WTC11 (cell line): ENCODE data around the gene GRID2. TPM values are rescaled to one million over a fixed set of nuclear protein-coding genes. Genes with fewer than 3 reads are reported as not detected.

Source experiments
- ATAC-seq: fragments of 200-7000 bp; cut with Tn5 transposase; 2 replicates; pipeline ENCODE4 v1.10.0; 2021; ENCODE audit warnings: mild to moderate bottlenecking, moderate library complexity
- CTCF ChIA-PET: fragments of 300-600 bp; sonication (Branson Sonifier 250); formaldehyde crosslinking; loops from one replicate; lab custom pipeline; 2021; ENCODE audit warnings: antibody characterized with exemption; lab: Charles Lee
- POLR2A ChIA-PET: fragments of 350-600 bp; sonication (Branson Sonifier 250); formaldehyde crosslinking; loops from one replicate; lab custom pipeline; 2021; ENCODE audit warnings: antibody characterized with exemption; lab: Charles Lee
- DNase-seq: peaks from one replicate; pipeline ENCODE4 v3.0.0; 2021; ENCODE audit warnings: low spot score
- H3K27ac Mint-ChIP-seq: 2 replicates; pipeline ENCODE4 v1.8.0; 2021; ENCODE audit warnings: mixed read lengths
- H3K27me3 Mint-ChIP-seq: 2 replicates; pipeline ENCODE4 v1.8.0; 2021; ENCODE audit warnings: low read depth, mild to moderate bottlenecking, moderate library complexity, mixed read lengths
- H3K36me3 Mint-ChIP-seq: 2 replicates; pipeline ENCODE4 v1.8.0; 2021; ENCODE audit warnings: mixed read lengths
- H3K4me1 Mint-ChIP-seq: 2 replicates; pipeline ENCODE4 v1.8.0; 2022; ENCODE audit warnings: mixed read lengths
- H3K4me3 Mint-ChIP-seq: 2 replicates; pipeline ENCODE4 v1.8.0; 2021; ENCODE audit warnings: mild to moderate bottlenecking, moderate library complexity, mixed read lengths
- H3K9me3 Mint-ChIP-seq: 2 replicates; pipeline ENCODE4 v1.8.0; 2021; ENCODE audit warnings: mixed read lengths
- ETV6 ChIP-seq: sonication (generic); formaldehyde crosslinking; IDR thresholded peaks from 2 replicates; pipeline ENCODE4 v1.8.1; 2022; ENCODE audit warnings: mild to moderate bottlenecking, missing genetic modification reagents
- FOXK1 ChIP-seq: sonication (generic); formaldehyde crosslinking; IDR thresholded peaks from 2 replicates; pipeline ENCODE4 v1.8.0; 2022; ENCODE audit warnings: mild to moderate bottlenecking, moderate library complexity, missing genetic modification reagents
- GABPB1 ChIP-seq: sonication (generic); formaldehyde crosslinking; IDR thresholded peaks from 2 replicates; pipeline ENCODE4 v1.8.1; 2023; ENCODE audit warnings: mild to moderate bottlenecking, missing genetic modification reagents
- GRHL2 ChIP-seq: fragments of 250-450 bp; sonication (Bioruptor Pico); IDR thresholded peaks from 2 replicates; pipeline ENCODE4 v1.8.0; 2022; ENCODE audit warnings: mild to moderate bottlenecking, moderate library complexity; ENCODE audit not compliant: insufficient replicate concordance, severe bottlenecking
- HMGXB4 ChIP-seq: sonication (generic); formaldehyde crosslinking; IDR thresholded peaks from 2 replicates; pipeline ENCODE4 v1.8.1; 2023; ENCODE audit warnings: mild to moderate bottlenecking, moderate library complexity, missing genetic modification reagents
- IRF1 ChIP-seq: sonication (generic); formaldehyde crosslinking; IDR thresholded peaks from 2 replicates; pipeline ENCODE4 v1.8.0; 2023; ENCODE audit warnings: missing genetic modification reagents
- JAZF1 ChIP-seq: fragments of 250-450 bp; sonication (Bioruptor Pico); IDR thresholded peaks from 2 replicates; pipeline ENCODE4 v1.9.0; 2021; ENCODE audit warnings: moderate library complexity, mild to moderate bottlenecking, inconsistent platforms
- JUN ChIP-seq: sonication (generic); formaldehyde crosslinking; IDR thresholded peaks from 2 replicates; pipeline ENCODE4 v1.8.0; 2023; ENCODE audit warnings: mild to moderate bottlenecking, missing genetic modification reagents
- NFE2L1 ChIP-seq: sonication (generic); formaldehyde crosslinking; IDR thresholded peaks from 2 replicates; pipeline ENCODE4 v1.8.1; 2023; ENCODE audit warnings: missing genetic modification reagents
- SMAD3 ChIP-seq: sonication (generic); formaldehyde crosslinking; IDR thresholded peaks from 2 replicates; pipeline ENCODE4 v1.8.0; 2022; ENCODE audit warnings: missing genetic modification reagents, mild to moderate bottlenecking, borderline replicate concordance
- SP1 ChIP-seq: sonication (generic); formaldehyde crosslinking; conservative IDR thresholded peaks from 2 replicates; pipeline ENCODE4 v1.8.1; 2022; ENCODE audit warnings: missing genetic modification reagents
- TEAD1 ChIP-seq: sonication (generic); formaldehyde crosslinking; IDR thresholded peaks from 2 replicates; pipeline ENCODE4 v1.8.0; 2022; ENCODE audit warnings: mild to moderate bottlenecking, missing genetic modification reagents
- ZNF396 ChIP-seq: fragments of 250-450 bp; sonication (Bioruptor Pico); IDR thresholded peaks from 2 replicates; pipeline ENCODE4 v1.8.0; 2021; ENCODE audit warnings: mild to moderate bottlenecking, moderate library complexity, borderline replicate concordance
- ZSCAN18 ChIP-seq: fragments of 250-450 bp; sonication (Bioruptor Pico); IDR thresholded peaks from 2 replicates; pipeline ENCODE4 v2.1.2; 2022; ENCODE audit warnings: mild to moderate bottlenecking, moderate library complexity
- total RNA-seq: library from RNA; stranded (reverse); gene quantifications from 3 replicates; pipeline ENCODE4 v1.2.3, GENCODE V29; 2021
- TF ChIP-seq, protein P1 (sequence below): sonication (generic); formaldehyde crosslinking; IDR thresholded peaks from 2 replicates; pipeline ENCODE4 v1.8.1; 2022; ENCODE audit warnings: low read depth, mild to moderate bottlenecking, moderate library complexity, missing genetic modification reagents, borderline replicate concordance
- TF ChIP-seq, protein P2 (sequence below): sonication (generic); formaldehyde crosslinking; IDR thresholded peaks from 2 replicates; pipeline ENCODE4 v1.8.1; 2023; ENCODE audit warnings: mild to moderate bottlenecking, missing genetic modification reagents, borderline replicate concordance
- TF ChIP-seq, protein P3 (sequence below): sonication (generic); formaldehyde crosslinking; IDR thresholded peaks from 2 replicates; pipeline ENCODE4 v1.8.0; 2022; ENCODE audit warnings: mild to moderate bottlenecking, missing genetic modification reagents
- TF ChIP-seq, protein P4 (sequence below): sonication (generic); formaldehyde crosslinking; IDR thresholded peaks from 2 replicates; pipeline ENCODE4 v1.8.0; 2022; ENCODE audit warnings: mild to moderate bottlenecking, missing genetic modification reagents
- TF ChIP-seq, protein P5 (sequence below): fragments of 250-450 bp; sonication (Bioruptor Pico); IDR thresholded peaks from 2 replicates; pipeline ENCODE4 v1.9.0; 2021; ENCODE audit warnings: mild to moderate bottlenecking
- TF ChIP-seq, protein P6 (sequence below): sonication (generic); formaldehyde crosslinking; IDR thresholded peaks from 2 replicates; pipeline ENCODE4 v1.8.0; 2023; ENCODE audit warnings: missing genetic modification reagents, mild to moderate bottlenecking, borderline replicate concordance

Gene GRID2
- total RNA-seq, 1 experiment from 2014 or later: 26.8 TPM

DNA sequence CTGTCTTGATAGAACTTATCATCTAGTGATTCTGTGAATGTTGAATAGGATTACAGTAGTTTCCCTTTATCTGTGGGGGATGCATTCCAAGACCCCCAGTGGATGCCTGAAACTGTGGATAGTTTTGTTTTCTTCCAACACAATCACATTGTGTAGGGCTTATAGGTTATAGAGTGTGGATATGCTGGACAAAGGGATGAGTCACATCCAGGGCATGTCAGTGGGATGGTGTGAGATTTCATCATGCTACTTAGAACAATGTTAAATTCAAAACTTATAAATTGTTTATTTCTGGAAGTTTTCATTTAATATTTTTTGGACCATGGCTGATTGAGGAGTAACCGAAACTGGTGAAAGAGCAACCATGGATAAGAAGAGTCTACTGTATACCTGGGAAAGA is 1092.5 kb downstream of the GRID2 start:
- no peak for ATAC-seq
- no peak overlapping the region for H3K27ac Mint-ChIP-seq
- DNase-seq: no peak
- no peaks in the 10 kb centered on the region for H3K36me3 Mint-ChIP-seq
- H3K9me3 Mint-ChIP-seq: no peaks in the 10 kb centered on the region
- no peaks in the 10 kb centered on the region for H3K4me1 Mint-ChIP-seq
- ChIA-PET CTCF (no interaction called here), POLR2A (no interaction called here)
- TF ChIP-seq, protein P1, sequence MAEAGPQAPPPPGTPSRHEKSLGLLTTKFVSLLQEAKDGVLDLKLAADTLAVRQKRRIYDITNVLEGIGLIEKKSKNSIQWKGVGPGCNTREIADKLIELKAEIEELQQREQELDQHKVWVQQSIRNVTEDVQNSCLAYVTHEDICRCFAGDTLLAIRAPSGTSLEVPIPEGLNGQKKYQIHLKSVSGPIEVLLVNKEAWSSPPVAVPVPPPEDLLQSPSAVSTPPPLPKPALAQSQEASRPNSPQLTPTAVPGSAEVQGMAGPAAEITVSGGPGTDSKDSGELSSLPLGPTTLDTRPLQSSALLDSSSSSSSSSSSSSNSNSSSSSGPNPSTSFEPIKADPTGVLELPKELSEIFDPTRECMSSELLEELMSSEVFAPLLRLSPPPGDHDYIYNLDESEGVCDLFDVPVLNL (CRISPR knock-in tag): no peak
- TF ChIP-seq, protein P2, sequence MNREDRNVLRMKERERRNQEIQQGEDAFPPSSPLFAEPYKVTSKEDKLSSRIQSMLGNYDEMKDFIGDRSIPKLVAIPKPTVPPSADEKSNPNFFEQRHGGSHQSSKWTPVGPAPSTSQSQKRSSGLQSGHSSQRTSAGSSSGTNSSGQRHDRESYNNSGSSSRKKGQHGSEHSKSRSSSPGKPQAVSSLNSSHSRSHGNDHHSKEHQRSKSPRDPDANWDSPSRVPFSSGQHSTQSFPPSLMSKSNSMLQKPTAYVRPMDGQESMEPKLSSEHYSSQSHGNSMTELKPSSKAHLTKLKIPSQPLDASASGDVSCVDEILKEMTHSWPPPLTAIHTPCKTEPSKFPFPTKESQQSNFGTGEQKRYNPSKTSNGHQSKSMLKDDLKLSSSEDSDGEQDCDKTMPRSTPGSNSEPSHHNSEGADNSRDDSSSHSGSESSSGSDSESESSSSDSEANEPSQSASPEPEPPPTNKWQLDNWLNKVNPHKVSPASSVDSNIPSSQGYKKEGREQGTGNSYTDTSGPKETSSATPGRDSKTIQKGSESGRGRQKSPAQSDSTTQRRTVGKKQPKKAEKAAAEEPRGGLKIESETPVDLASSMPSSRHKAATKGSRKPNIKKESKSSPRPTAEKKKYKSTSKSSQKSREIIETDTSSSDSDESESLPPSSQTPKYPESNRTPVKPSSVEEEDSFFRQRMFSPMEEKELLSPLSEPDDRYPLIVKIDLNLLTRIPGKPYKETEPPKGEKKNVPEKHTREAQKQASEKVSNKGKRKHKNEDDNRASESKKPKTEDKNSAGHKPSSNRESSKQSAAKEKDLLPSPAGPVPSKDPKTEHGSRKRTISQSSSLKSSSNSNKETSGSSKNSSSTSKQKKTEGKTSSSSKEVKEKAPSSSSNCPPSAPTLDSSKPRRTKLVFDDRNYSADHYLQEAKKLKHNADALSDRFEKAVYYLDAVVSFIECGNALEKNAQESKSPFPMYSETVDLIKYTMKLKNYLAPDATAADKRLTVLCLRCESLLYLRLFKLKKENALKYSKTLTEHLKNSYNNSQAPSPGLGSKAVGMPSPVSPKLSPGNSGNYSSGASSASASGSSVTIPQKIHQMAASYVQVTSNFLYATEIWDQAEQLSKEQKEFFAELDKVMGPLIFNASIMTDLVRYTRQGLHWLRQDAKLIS: no peak
- TF ChIP-seq, protein P3, sequence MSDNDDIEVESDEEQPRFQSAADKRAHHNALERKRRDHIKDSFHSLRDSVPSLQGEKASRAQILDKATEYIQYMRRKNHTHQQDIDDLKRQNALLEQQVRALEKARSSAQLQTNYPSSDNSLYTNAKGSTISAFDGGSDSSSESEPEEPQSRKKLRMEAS (CRISPR knock-in tag): no peak
- TF ChIP-seq, protein P4, sequence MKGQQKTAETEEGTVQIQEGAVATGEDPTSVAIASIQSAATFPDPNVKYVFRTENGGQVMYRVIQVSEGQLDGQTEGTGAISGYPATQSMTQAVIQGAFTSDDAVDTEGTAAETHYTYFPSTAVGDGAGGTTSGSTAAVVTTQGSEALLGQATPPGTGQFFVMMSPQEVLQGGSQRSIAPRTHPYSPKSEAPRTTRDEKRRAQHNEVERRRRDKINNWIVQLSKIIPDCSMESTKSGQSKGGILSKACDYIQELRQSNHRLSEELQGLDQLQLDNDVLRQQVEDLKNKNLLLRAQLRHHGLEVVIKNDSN (CRISPR knock-in tag): no peak
- TF ChIP-seq NFE2L1 (CRISPR knock-in tag): no peak
- no peak for TF ChIP-seq JUN
- no peak for TF ChIP-seq FOXK1 (CRISPR knock-in tag)
- TF ChIP-seq ZSCAN18 (CRISPR knock-in tag): no peak
- no peak for TF ChIP-seq GRHL2 (CRISPR knock-in tag)
- TF ChIP-seq, protein P5, sequence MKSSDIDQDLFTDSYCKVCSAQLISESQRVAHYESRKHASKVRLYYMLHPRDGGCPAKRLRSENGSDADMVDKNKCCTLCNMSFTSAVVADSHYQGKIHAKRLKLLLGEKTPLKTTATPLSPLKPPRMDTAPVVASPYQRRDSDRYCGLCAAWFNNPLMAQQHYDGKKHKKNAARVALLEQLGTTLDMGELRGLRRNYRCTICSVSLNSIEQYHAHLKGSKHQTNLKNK: no peak
- TF ChIP-seq IRF1 (CRISPR knock-in tag): no peak
- no peak for TF ChIP-seq GABPB1
- TF ChIP-seq JAZF1 (CRISPR knock-in tag): no peak
- no peak for TF ChIP-seq HMGXB4 (CRISPR knock-in tag)
- H3K4me3 Mint-ChIP-seq: no peak overlapping the region
- no peaks in the 10 kb centered on the region for H3K27me3 Mint-ChIP-seq

DNA sequence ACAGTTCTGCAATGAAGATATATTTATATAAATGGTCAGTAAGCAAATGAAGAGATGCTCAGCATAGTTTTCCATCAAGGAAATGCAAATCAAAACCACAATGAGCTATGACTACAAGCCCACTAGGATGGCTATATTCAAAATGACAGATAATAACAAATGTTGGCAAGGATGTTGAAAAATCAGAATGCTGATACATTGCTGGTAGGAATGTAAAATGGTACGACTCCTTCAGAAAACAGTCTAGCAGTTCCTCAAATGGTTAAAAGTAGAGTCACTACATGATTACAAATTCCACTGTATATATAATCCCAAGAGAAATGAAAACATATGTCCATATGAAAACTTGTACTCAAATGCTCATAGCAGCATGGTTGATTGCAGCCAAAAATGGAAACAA is 1099.8 kb downstream of the GRID2 start:
- Mint-ChIP-seq H3K36me3 (no peaks in the 10 kb centered on the region), H3K27ac (no peak overlapping the region), H3K9me3 (no peaks in the 10 kb centered on the region), H3K4me1 (peaks cover 27% of the 10 kb centered on the region), H3K27me3 (peaks cover 56% of the 10 kb centered on the region), H3K4me3 (no peak overlapping the region)
- DNase-seq (no peak), ATAC-seq (no peak)
- ChIA-PET CTCF (no interaction called here), POLR2A (no interaction called here)
- TF ChIP-seq SMAD3 (CRISPR knock-in tag) (no peak), TEAD1 (CRISPR knock-in tag) (no peak), ETV6 (no peak), ZNF396 (no peak), GRHL2 (CRISPR knock-in tag) (no peak), SP1 (no peak)
- TF ChIP-seq, protein P3 (CRISPR knock-in tag): no peak
- TF ChIP-seq, protein P6, sequence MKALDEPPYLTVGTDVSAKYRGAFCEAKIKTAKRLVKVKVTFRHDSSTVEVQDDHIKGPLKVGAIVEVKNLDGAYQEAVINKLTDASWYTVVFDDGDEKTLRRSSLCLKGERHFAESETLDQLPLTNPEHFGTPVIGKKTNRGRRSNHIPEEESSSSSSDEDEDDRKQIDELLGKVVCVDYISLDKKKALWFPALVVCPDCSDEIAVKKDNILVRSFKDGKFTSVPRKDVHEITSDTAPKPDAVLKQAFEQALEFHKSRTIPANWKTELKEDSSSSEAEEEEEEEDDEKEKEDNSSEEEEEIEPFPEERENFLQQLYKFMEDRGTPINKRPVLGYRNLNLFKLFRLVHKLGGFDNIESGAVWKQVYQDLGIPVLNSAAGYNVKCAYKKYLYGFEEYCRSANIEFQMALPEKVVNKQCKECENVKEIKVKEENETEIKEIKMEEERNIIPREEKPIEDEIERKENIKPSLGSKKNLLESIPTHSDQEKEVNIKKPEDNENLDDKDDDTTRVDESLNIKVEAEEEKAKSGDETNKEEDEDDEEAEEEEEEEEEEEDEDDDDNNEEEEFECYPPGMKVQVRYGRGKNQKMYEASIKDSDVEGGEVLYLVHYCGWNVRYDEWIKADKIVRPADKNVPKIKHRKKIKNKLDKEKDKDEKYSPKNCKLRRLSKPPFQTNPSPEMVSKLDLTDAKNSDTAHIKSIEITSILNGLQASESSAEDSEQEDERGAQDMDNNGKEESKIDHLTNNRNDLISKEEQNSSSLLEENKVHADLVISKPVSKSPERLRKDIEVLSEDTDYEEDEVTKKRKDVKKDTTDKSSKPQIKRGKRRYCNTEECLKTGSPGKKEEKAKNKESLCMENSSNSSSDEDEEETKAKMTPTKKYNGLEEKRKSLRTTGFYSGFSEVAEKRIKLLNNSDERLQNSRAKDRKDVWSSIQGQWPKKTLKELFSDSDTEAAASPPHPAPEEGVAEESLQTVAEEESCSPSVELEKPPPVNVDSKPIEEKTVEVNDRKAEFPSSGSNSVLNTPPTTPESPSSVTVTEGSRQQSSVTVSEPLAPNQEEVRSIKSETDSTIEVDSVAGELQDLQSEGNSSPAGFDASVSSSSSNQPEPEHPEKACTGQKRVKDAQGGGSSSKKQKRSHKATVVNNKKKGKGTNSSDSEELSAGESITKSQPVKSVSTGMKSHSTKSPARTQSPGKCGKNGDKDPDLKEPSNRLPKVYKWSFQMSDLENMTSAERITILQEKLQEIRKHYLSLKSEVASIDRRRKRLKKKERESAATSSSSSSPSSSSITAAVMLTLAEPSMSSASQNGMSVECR (CRISPR knock-in tag): no peak
